Natural killer cell treated with Interleukin-12 subunit alpha and Interleukin-12 subunit beta and Interleukin-15 and Interleukin-18, amount 100 ng/mL, for 72 hours (primary cell): ENCODE measurements around the gene CSF2RB. TPM values are rescaled to one million over a fixed set of nuclear protein-coding genes. Genes with fewer than 3 reads are reported as not detected.

ENCODE experiments used
- ATAC-seq, 2 donors: fragments of 150-1000 bp; cut with Tn5 transposase in 1 of 2; sonication (Bioruptor Pico), chemical (Tn5 transposase) in 1 of 2; 2 replicates each; pipeline ENCODE4 v1.10.0; 2021
- DNase-seq: peaks from one replicate; pipeline ENCODE4 v3.0.0; 2022; ENCODE audit warnings: low spot score
- H3K27ac Mint-ChIP-seq, 2 donors: 1 replicate in 1 of 2; 2 replicates in 1 of 2; pipeline ENCODE4 v1.8.0; 2022; ENCODE audit warnings: mixed read lengths in 2 of 2, mild to moderate bottlenecking in 1 of 2, moderate library complexity in 1 of 2
- H3K27me3 Mint-ChIP-seq, 2 donors: 1 replicate in 1 of 2; 2 replicates in 1 of 2; pipeline ENCODE4 v1.8.0; 2022; ENCODE audit warnings: mixed read lengths in 2 of 2
- H3K36me3 Mint-ChIP-seq: one replicate; pipeline ENCODE4 v1.8.0; 2022; ENCODE audit warnings: mixed read lengths
- H3K4me1 Mint-ChIP-seq, 2 donors: 1 replicate in 1 of 2; 2 replicates in 1 of 2; pipeline ENCODE4 v1.8.0; 2022; ENCODE audit warnings: low read depth in 2 of 2, mixed read lengths in 2 of 2, mild to moderate bottlenecking in 1 of 2
- H3K4me3 Mint-ChIP-seq: one replicate; pipeline ENCODE4 v1.8.0; 2022; ENCODE audit warnings: mixed read lengths
- H3K9me3 Mint-ChIP-seq: 2 replicates; pipeline ENCODE4 v1.8.0; 2022; ENCODE audit warnings: mixed read lengths
- total RNA-seq, 2 donors: library from RNA; stranded (reverse); gene quantifications; one replicate each; pipeline ENCODE4 v1.2.3, GENCODE V29; 2022

Gene CSF2RB
- total RNA-seq, 2 donors from 2014 or later = 5.0 to 47.9 TPM

DNA sequence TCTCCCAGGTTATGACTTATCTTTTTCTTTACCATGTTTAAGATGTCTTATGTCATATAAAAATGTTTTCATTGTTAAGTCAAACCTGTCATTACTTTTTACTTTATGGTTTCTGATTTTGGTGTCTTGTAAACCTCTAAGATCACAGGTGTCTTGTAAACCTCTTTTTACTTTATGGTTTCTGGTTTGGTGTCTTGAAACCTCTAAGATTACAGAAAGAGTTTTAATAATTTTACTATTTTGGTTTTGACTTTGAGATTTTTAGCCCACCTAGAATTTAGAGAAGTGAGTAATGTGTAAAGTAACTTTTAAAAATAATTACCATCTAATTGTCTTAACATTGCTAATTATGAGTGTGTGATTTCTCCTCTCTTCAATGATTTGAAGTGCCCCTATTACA is 2.6 kb downstream of the CSF2RB start:
- H3K9me3 Mint-ChIP-seq = no peaks in the 10 kb centered on the region
- ATAC-seq (no peak), DNase-seq (no peak)
- peaks cover 8% of the 10 kb centered on the region for H3K36me3 Mint-ChIP-seq
- H3K4me1 Mint-ChIP-seq = peaks cover 0 to 24% of the 10 kb centered on the region in 2 donors
- H3K27ac Mint-ChIP-seq = peak overlapping the region in 1 of 2 donors; percentile 57
- peaks cover 22 to 56% of the 10 kb centered on the region in 2 donors for H3K27me3 Mint-ChIP-seq
- H3K4me3 Mint-ChIP-seq = peak overlapping the region; percentile 20

DNA sequence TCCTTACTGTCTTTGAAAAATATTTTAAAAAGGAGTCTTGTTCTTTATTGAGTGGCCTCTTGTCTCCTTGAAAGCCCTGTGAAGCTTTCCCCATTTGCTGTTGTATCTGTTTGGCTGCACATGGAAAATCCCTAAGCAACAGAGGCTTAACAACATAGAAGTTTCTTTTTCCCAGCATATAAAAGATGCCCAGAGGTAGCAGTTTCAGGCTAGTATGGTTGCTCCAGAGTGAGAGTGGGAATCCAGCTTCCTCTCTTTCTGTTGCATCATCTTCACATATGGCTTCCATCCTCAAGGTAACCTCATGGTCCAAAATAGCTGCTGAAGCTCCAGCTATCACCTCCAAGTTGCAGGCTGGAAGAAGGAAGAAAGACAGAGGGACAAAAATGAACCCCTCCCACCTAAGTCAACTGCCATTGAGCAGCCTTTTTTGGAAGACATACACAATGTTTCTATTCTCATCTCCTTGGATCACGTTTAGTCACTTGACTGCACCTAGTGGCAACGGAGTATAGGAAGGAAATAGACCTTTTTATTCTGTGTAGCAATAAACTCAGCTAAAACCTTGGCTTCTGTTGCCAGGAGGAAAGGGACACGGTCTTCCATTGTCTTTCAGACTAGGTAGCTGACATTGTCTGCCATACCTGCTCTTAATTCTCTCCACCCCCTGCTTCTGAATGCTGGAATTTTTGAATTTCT is 5.3 kb downstream of the CSF2RB start:
- ATAC-seq (no peak), DNase-seq (no peak)
- H3K27me3 Mint-ChIP-seq = peaks cover 17 to 50% of the 10 kb centered on the region in 2 donors
- peaks cover 0 to 20% of the 10 kb centered on the region in 2 donors for H3K4me1 Mint-ChIP-seq
- peak overlapping the region in 1 of 2 donors; percentile 60 for H3K27ac Mint-ChIP-seq
- H3K9me3 Mint-ChIP-seq = no peaks in the 10 kb centered on the region
- H3K4me3 Mint-ChIP-seq = peak overlapping the region; percentile 48
- peaks cover 8% of the 10 kb centered on the region for H3K36me3 Mint-ChIP-seq

DNA sequence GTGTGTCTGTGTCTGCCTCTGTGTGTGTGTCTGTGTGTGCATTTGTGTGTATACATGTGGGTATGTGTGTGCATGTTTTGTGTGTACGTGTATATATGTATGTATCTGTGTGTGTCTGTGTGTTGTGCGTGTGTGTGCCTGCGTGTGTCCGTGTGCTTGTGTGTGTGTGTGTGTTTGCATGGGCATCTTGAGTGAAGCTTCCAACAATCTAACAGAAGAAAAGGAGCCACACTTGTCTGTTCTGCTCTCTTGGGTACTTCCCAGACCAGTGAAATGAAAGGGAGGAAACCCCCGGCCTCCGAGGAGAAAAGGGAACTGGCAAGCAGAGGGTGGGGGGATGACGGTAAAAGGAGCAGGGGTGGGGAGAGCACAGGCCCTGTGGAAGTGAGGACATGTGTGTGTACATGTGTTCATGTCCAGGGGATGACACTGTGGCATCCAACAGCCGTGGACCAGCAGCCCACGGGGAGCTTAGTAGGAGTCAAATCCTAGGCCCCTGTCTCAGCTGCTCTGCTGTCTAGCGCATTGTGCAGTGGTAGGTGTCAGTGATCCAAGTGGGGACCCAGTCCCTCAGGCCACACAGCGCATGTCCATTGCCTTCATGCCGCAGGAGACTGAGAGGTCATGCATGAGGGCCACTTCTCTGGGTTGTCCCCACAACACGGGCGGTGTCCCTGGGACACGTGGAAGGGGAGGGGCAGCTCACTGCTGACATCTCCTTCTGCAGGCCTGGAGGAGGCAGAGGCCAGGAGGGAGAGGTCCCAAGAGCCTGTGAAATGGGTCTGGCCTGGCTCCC is 8.1 kb downstream of the CSF2RB start:
- Mint-ChIP-seq H3K4me1 (peaks cover 8 to 33% of the 10 kb centered on the region in 2 donors), H3K36me3 (peaks cover 8% of the 10 kb centered on the region), H3K9me3 (no peaks in the 10 kb centered on the region), H3K27me3 (peaks cover 17 to 45% of the 10 kb centered on the region in 2 donors), H3K27ac (peak overlapping the region in 1 of 2 donors; percentile 14), H3K4me3 (peak overlapping the region; percentile 35)
- peak in 1 of 2 donors; percentile 18 for ATAC-seq
- DNase-seq = no peak

DNA sequence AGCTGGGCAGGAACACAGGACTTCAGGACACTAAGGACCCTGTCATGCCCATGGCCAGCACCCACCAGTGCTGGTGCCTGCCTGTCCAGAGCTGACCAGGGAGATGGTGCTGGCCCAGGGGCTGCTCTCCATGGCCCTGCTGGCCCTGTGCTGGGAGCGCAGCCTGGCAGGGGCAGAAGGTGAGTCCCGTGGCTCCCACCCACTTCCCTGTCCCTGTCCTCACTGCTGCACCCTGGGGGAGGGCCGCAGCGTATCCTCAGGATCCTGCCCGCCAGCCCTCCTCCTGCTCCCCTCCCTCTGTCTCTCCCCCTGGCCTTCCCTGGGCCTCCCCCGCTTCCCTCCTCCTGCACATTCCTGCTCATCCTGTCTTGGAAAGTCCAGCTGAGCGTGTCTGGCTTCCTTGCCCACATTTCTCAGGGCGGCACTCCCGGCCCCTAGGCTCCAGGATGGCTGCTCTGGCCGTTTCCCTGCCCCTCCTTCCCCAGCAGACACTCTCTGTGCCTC is 8.7 kb downstream of the CSF2RB start:
- peaks cover 17 to 41% of the 10 kb centered on the region in 2 donors for H3K27me3 Mint-ChIP-seq
- peaks cover 8 to 40% of the 10 kb centered on the region in 2 donors for H3K4me1 Mint-ChIP-seq
- no peak overlapping the region for H3K27ac Mint-ChIP-seq

DNA sequence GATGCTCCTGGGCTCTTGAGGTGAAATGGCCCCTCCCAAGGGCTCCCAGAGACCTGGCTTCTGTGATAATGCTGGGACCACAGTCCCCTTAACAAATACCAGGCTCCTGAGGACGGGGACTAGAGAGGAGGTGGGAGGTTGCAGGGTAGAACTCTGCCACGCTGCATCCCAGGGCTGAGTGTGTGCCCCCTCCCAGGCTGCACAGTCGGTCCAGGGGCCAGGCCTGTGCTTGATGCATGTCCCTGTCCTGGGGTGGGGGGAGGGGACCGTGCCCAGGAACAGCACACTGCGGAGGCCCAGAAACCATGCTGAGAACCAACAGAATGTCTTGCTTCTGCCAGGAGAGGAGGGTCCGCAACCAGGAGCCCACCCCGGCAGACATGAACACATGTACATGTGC is 9.3 kb downstream of the CSF2RB start:
- DNase-seq (no peak), ATAC-seq (no peak)
- Mint-ChIP-seq H3K4me3 (no peak overlapping the region), H3K36me3 (peaks cover 8% of the 10 kb centered on the region), H3K9me3 (no peaks in the 10 kb centered on the region), H3K27ac (no peak overlapping the region), H3K27me3 (peaks cover 15 to 36% of the 10 kb centered on the region in 2 donors), H3K4me1 (peaks cover 8 to 45% of the 10 kb centered on the region in 2 donors)

More for the DNA sequence above, 8.7 kb downstream of the CSF2RB start:
- Mint-ChIP-seq H3K36me3 (peaks cover 8% of the 10 kb centered on the region), H3K9me3 (no peaks in the 10 kb centered on the region), H3K4me3 (no peak overlapping the region)
- ATAC-seq (no peak), DNase-seq (no peak)

DNA sequence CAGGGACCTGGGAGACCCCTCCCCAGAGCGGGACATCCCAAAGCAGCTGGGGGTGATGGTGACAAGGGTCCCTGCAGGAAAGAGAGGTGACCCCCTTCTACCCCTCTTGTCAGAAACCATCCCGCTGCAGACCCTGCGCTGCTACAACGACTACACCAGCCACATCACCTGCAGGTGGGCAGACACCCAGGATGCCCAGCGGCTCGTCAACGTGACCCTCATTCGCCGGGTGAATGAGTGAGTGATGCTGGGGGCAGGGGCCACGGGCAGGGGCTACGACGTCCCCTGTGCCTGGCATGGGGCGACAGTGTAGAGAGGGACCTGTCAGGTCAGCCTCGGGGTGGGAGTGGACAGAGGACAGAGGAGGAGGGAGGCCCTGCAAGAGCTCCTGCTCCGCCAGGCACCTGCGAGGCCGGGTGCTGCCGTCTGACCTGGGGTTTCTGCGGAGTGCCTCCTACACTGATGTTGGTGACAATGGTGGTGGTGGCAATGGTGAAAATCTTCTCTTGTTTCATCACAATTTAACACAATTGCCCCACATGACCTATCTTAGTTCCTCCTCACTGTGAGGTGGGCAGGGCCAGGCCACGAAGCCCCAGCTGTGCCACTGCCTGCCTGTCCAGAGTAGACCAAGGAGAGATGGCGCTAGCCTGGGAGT is 9.8 kb downstream of the CSF2RB start:
- ATAC-seq = peak in 1 of 2 donors; percentile 10
- Mint-ChIP-seq H3K27me3 (peaks cover 12 to 31% of the 10 kb centered on the region in 2 donors), H3K9me3 (no peaks in the 10 kb centered on the region), H3K36me3 (peaks cover 8% of the 10 kb centered on the region), H3K4me3 (no peak overlapping the region), H3K27ac (no peak overlapping the region), H3K4me1 (peaks cover 8 to 48% of the 10 kb centered on the region in 2 donors)
- DNase-seq = no peak

DNA sequence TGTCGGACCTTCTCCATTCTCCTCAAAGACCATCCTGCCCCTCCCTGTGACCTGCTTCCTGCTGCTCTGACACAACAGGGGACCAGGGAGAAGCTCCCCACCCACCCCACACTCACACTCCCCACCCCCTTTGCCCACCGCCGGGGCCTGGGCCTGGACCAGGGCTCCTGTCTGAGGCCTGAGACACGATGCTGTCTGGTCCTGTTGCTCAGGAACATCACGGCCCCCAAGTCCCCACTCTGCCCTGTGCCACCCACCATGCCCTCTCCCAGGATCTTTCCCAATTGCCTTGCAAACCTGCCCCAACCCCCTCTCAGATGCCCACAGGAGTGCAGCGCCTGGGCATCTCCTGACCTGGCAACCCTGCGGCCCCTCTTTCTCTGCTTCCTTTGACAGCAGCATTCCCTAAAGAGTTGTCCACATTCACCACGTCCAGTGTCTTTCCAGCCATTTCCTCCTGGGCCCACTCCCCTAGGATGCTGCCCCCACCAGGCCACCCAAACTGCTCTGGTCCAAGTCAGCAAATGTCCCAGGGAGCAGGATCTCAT is 10.8 kb downstream of the CSF2RB start:
- H3K27ac Mint-ChIP-seq = peak overlapping the region in 1 of 2 donors; percentile 57
- H3K4me1 Mint-ChIP-seq = peaks cover 8 to 53% of the 10 kb centered on the region in 2 donors
- H3K36me3 Mint-ChIP-seq = peaks cover 7% of the 10 kb centered on the region
- peaks cover 14 to 22% of the 10 kb centered on the region in 2 donors for H3K27me3 Mint-ChIP-seq
- ATAC-seq = no peak
- no peak overlapping the region for H3K4me3 Mint-ChIP-seq
- no peaks in the 10 kb centered on the region for H3K9me3 Mint-ChIP-seq
- DNase-seq = no peak

DNA sequence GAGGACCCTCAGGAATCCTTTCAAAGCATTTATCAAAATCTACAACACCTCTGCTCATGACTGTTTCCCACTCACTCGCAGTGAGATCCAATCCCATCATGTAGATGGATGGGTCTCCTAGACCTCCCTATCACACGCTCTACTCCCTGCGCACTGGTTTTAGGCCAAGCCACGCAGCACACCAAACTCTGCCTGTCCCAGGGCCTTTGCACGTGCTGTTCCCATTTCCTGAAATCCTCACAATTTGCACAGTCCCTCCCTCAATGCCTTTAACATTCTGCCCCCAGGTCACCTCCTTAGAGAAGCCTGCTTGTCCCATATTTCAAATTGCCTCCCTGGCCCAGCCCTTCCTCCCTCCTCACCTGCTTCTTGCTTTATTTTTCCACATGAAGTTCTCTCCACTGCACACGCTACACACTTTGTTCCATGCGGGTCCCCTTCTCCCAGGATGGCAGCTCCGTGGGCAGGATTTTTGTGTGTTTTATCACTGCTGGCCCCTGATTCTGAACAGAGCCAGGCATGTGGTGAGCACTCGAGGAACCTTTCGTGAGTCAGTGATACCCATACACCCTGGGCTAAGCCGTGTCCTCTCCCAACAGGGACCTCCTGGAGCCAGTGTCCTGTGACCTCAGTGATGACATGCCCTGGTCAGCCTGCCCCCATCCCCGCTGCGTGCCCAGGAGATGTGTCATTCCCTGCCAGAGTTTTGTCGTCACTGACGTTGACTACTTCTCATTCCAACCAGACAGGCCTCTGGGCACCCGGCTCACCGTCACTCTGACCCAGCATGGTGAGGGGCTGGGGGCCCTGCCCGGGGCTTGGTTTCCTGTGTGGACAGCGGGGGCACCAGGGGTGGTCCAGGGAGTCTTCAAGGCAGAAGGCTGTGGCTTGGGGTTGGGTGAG is 12.2 kb downstream of the CSF2RB start:
- ATAC-seq (peak; percentile 7 to 11), DNase-seq (no peak)
- Mint-ChIP-seq H3K9me3 (no peaks in the 10 kb centered on the region), H3K4me3 (peak overlapping the region; percentile 44), H3K27me3 (peaks cover 10 to 14% of the 10 kb centered on the region in 2 donors), H3K27ac (peak overlapping the region; percentile 57 to 61), H3K36me3 (no peaks in the 10 kb centered on the region), H3K4me1 (peaks cover 8 to 44% of the 10 kb centered on the region in 2 donors)

DNA sequence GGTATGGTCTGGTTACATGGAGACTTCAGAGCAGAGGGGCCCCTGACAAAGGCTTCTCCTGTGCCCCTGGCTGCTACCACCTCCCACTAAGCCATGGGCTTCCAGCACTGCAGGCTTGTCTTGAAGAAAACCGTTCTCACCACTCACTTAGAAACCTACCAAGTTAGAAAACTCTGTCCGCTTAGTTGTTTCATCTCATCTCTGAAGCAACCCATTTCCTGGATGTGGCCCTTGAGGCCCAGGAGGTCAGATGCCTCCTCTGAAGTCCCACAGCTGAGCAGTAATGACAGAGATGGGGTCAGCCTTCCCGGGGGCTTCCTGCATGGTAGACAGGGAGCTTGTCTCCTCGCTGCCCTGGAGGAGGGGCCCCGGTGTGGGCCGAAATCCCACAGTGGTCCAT is 12.9 kb downstream of the CSF2RB start:
- ATAC-seq = peak; percentile 34 to 67
- H3K27ac Mint-ChIP-seq = peak overlapping the region; percentile 57 to 61
- no peak for DNase-seq
- peaks cover 7 to 14% of the 10 kb centered on the region in 2 donors for H3K27me3 Mint-ChIP-seq
- H3K36me3 Mint-ChIP-seq = no peaks in the 10 kb centered on the region
- peak overlapping the region; percentile 44 for H3K4me3 Mint-ChIP-seq
- peaks cover 8 to 38% of the 10 kb centered on the region in 2 donors for H3K4me1 Mint-ChIP-seq
- no peaks in the 10 kb centered on the region for H3K9me3 Mint-ChIP-seq

DNA sequence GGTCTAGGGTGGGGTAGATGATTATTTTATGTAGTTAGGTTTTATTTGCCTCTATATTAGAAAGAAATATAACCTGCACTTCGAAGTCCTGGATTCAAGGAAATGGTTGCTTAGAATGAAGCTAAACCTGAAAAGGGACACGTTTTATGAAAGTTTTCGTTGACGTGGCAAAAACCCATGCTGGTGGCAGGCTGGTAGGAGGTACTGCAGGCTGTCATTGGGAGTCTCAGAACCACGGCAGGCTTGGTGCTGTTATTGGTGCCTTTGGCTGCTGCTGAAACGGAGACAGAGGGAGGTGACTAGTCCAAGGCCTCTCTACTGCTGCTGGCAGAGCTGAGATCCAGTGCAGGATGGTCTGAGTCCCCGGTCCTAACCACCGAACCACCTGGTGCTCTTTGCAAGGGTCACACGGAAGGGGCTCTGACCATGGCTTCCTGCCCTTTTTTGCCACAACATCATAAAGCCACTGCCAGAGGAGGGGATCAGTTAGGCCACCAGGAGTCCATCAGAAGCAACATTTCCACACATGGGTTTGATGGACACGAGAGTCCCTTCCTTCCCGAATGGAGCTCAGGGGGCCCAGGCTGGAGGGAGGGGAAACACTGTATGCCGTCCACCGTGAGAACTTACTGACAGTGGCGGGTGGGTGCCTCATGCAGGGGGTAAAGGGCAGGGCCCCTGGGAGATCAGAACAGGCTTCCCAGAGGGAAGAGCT is 13.4 kb downstream of the CSF2RB start:
- H3K4me3 Mint-ChIP-seq = peak overlapping the region; percentile 44
- no peaks in the 10 kb centered on the region for H3K36me3 Mint-ChIP-seq
- H3K27me3 Mint-ChIP-seq = peaks cover 6 to 14% of the 10 kb centered on the region in 2 donors
- DNase-seq = no peak
- H3K4me1 Mint-ChIP-seq = peaks cover 8 to 36% of the 10 kb centered on the region in 2 donors
- no peak for ATAC-seq
- H3K27ac Mint-ChIP-seq = peak overlapping the region; percentile 57 to 61
- no peaks in the 10 kb centered on the region for H3K9me3 Mint-ChIP-seq

DNA sequence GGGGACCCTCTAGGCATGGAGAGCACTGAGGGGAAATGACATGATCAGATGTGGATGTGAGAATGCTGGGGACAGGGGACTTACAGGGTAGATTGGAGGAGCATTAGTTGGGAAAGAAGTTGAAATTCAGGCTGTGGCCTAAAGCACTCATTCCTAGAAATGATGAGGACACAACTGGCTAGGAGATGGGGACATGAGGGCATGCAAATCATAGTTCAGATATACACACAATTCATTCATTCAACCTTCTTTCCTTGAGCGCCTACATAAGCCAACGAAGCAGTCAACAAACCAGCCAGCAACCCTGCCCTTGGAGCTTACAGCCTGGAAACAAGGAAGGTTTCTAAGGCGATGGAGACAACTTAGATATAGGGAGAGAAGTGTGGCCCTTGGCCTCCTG is 14.2 kb downstream of the CSF2RB start:
- peak overlapping the region; percentile 8 for H3K4me3 Mint-ChIP-seq
- no peak for ATAC-seq

DNA sequence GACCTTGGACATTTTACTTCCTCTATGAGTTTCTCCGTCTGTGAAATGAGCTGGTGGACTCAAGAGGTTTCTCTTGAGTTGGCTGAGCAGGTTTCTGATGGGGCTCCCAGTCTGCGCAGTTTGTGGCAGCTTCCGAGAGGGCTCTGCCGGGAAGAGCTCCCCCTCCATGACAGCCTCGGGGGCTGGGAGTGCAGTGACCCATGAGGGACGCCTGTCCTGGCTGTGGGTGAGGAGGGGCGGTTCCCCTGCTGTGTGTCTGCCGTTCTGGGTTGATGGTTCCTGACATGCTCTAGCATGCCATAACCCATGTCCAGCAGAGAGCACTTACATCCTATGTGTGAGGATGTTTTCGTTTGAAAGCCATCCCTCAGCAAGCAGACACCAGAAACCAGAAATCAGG is 14.8 kb downstream of the CSF2RB start:
- H3K36me3 Mint-ChIP-seq = no peaks in the 10 kb centered on the region
- DNase-seq = no peak
- H3K9me3 Mint-ChIP-seq = no peaks in the 10 kb centered on the region
- H3K4me1 Mint-ChIP-seq = peaks cover 8 to 36% of the 10 kb centered on the region in 2 donors
- ATAC-seq = no peak
- peaks cover 6 to 14% of the 10 kb centered on the region in 2 donors for H3K27me3 Mint-ChIP-seq
- H3K27ac Mint-ChIP-seq = no peak overlapping the region
- H3K4me3 Mint-ChIP-seq = no peak overlapping the region

More for the DNA sequence above, 14.2 kb downstream of the CSF2RB start:
- no peak for DNase-seq
- Mint-ChIP-seq H3K4me1 (peaks cover 8 to 36% of the 10 kb centered on the region in 2 donors), H3K9me3 (no peaks in the 10 kb centered on the region), H3K36me3 (no peaks in the 10 kb centered on the region), H3K27me3 (peaks cover 6 to 14% of the 10 kb centered on the region in 2 donors), H3K27ac (peak overlapping the region in 1 of 2 donors; percentile 57)
